UCSD-AML1 (cell line): Measurements from ENCODE around the gene SMIM11.
"Not testable (repeated sequence)": the region's sequence is repeated elsewhere in the genome, so short reads cannot be mapped to it uniquely, and the experiment has no call there.

ENCODE experiments used
- DNase-seq: peaks from one replicate; lab custom pipeline; 2025; ENCODE audit not compliant: unreplicated experiment; lab: John Stamatoyannopoulos, UW

Gene SMIM11

GRCh38 chr21:34354836-34355235, 20.5 kb upstream of the SMIM11 start:
- DNase-seq: no peak

GRCh38 chr21:34355570-34355969, 19.7 kb upstream of the SMIM11 start:
- no peak for DNase-seq

GRCh38 chr21:34357889-34358288, 17.4 kb upstream of the SMIM11 start:
- DNase-seq: no peak

- no peak for DNase-seq
Observed at GRCh38 chr21:34358866-34359265, 16.4 kb upstream of the SMIM11 start.

- no peak for DNase-seq
Observed at GRCh38 chr21:34360488-34361241, 14.6 kb upstream of the SMIM11 start.

DNA sequence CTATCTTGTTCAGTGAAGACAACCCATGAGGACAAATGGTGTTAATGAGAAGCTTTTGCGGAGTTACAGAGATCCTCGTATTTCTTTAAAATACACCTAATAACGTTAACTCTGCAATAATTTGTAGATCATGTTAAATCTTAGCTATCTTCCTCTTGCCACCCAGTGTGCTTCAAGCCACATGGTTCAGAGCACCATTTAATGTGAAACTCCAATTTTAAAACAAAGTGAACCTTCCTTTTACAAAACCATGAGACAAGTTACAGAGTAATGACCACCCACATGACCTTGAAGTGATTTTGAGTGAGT, 13.2 kb upstream of the SMIM11 start:
- DNase-seq: no peak

DNA sequence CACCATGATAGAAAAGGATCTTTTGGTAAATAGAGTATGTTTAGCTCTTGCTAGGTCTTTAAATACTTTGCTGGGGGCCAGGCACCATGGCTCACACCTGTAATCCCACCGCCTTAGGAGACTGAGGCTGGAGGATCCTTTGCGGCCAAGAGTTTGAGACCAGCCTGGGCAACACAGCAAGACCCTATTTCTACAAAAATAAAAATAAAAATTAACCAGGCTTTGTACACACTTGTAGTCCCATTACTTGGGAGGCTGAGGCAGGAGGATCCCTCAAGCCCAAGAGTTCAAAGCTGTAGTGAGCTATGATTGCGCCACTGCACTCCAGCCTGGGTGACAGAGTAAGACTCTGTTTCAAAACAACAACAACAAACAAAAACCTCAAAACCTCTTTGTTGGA, 12.6 kb upstream of the SMIM11 start:
- DNase-seq: no peak

DNA sequence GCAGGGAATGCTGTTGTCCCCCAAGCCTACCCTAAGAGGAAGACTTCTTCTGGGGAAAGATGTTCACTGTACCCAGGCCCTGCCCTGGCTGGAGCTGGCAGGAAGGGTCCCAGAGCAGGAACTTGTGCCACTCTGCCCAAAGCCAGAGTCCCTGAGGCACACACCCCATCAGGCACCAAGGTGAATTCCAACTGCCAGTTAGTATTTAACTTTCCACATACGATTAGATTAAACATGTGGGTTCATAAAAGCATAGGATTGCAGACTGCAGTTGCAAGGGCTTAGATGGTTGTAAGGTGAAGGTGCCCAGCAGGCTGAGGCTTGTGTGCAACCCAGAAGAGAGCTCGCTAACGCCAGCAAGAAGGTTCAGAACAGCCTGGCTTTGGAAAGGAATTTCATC, 11.6 kb upstream of the SMIM11 start, which contains the start of gene KCNE2:
KCNE2 (plus strand) TSS at position 274 of the 400 bp plus-strand sequence. CDS start 6,473 bp downstream, outside the sequence.
- DNase-seq: no peak

DNA sequence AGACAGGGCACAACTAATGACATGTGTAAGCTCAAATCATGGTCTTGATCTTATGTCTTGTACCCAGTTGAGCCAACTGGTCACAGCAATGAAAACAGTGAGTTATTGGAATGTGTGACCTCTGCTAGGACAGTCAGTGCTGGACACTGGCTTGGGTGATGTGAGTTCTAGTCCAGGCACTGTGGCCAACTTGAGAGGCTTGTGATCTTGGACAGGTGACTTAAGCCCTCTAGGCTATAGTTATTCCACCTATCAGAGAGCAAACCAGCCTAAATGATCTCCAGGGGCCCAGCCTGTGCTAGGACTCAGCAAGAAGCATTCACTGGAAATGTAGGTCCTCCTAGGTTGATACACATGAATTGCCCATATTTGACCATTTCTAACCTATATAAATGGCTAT, 10.4 kb upstream of the SMIM11 start:
- no peak for DNase-seq

DNA sequence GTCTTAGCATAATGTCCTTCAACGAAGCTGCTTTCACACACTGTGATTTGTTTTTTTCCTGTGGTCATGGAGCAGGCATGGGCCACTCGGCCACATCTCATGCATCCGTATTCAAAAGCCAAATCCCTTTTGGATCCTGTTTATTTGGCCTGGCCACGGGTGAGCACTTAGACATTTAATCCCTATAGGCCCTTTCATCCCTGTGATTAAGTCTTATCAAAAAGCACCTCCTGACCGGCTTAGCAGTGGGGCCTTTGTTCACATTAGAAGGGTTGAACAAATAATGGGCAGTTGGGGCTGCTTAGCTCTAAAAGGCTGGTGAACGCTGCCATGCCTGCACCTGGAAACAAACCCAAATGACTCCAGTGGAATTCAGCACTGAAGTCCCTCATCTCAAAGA, 9.5 kb upstream of the SMIM11 start:
- DNase-seq: no peak

DNA sequence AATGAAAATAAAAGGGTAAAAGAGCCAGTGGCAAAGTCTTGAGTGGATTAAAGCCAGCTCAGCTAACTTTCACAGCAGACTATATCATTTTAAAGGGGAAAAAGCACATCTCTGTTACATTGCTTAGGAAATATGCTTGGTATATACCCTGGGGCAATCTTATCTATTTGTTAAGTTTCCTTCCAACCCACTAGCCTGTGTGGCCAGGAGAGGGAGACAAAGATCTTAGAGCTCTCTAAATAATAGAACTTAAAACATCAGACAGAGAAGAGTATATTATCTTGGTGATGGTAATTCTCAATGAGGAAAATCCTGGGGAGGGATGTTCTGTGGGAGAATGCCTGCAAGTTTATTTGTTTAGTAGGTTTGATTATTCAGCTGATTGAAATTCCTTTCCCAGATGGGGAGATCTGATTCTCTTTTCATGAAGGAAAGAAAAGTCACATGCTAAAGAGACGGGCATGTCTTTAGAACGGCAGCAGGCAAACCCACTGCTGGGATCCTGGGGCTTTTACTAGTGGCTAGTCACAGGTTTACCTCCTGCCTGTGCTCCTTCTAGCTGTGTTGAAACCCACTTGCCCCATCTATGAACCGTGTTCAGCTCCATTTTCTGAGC, 7.9 kb upstream of the SMIM11 start:
- no peak for DNase-seq

- DNase-seq: no peak
Observed at GRCh38 chr21:34369741-34370140, 5.6 kb upstream of the SMIM11 start.

- no peak for DNase-seq
Observed at GRCh38 chr21:34372321-34372720, 3.0 kb upstream of the SMIM11 start.

- DNase-seq: not testable (repeated sequence)
Observed at GRCh38 chr21:34374462-34374861, 845 bp upstream of the SMIM11 start.

DNA sequence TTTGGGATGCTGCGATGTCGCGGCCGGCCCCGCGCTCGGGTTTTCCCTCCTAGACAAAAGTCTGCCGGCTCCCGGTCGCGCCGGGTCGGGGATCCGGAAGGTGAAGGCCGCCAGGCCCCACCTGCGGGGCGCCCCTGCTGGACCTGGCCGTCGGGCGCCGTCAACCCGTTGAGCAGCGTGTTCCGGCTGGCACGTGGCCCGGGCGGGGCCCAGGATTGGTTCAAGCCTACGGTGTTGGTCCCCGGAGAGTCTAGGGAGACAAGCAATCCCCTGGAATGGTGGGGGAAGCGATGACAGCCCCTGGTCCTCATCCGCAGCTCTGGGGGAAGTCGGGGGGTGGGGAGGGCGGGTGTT, 289 bp downstream of the SMIM11 start:
- DNase-seq: not testable (repeated sequence)

DNA sequence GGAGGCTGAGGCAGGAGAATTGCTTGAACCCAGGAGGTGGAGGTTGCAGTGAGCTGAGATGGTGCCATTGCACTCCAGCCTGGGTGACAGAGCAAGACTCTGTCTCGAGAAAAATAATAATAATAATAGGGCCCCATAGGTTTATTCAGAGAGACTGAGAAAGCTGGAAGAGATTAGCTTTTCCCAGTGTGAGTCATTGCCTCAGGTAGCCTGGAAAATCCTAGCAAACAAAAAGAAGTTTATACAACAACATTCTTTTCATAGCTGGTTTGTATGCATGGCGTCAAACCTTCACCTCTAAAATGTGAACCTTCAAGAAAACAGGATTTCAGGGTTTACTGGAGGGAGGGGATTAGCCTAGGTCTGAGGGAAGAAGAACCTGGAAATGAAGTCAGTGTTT, 7.8 kb downstream of the SMIM11 start:
- DNase-seq: not testable (repeated sequence)

GRCh38 chr21:34383724-34384415, 8.6 kb downstream of the SMIM11 start:
- not testable (repeated sequence) for DNase-seq

DNA sequence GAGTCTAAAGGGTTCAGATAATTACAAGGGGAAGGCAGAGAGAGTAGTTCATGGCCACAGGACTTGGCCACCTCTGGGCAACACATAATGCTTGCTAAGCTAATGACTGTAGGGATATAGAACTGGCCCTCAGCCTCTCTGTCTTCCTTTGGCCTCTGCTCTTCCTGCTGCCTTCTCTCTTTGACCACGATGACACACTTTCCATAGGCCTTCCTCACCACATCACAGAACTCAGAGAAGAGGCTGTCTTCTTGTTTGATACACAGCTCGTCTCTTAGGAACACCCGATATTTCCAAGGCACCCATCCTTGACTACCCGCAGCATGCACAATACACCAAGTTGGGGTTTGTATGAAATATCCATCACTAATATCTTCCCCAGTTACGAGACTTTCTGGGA, 25.2 kb downstream of the SMIM11 start:
- not testable (repeated sequence) for DNase-seq

DNA sequence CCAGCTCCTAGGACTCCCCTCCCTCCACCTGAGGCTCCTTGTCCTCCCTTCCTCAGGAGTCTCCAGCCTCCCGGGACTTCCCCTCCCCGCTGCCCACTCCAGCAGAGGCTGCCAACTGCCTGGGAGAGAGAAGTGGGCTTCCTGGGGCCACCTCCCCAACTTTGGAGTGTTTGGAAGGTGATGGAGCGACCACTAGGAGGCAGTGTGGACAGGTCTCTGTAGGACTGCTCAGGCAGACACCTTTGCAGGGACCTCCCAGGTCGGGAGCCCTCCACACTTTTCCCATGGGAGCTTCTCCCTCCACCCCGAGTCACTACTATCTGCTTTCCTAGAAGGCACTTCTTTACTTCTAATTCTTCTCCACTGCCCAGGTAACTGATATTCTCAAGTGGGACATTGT, 29.4 kb downstream of the SMIM11 start:
- not testable (repeated sequence) for DNase-seq

- DNase-seq: not testable (repeated sequence)
Observed at GRCh38 chr21:34405686-34406085, 30.4 kb downstream of the SMIM11 start.

DNA sequence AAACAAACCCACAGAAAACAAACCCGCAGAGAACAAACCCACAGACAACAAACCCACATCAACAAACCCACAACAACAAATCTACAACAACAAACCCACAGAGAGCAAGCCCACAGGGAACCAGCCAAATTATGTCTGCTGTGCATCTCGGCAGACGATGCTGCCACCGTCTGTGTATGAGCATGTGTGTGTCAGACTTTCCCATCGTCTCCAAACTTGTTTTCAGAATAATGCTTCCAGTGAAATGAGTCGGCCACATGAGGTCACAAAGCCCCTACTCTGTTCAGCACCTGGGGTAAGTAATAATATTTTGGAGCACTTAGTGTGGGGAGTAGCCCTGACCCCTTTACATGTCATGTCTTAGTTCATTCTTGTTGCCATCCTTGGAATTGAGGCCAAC, 30.8 kb downstream of the SMIM11 start:
- DNase-seq: not testable (repeated sequence)

DNA sequence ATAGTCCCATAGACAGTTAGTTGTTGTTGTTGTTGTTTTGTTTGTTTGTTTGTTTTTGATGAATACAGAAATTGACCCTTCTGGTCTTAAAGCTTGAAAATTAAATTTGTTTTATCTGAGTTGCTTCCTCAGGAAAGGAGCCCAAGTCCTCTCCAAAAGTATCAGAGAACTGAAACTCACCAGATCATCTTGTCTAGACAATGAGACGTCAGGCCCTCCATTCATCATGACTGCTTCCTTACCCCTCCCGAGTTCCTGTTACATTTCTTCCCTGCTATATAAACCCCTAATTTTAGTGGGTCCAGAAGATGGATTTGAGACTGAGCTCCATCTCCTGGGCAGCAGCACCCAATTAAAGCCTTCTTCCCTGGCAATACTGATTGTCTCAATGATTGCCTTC, 31.4 kb downstream of the SMIM11 start:
- not testable (repeated sequence) for DNase-seq
